Measurements from ENCODE around the gene NDUFB10. TPM values are rescaled to one million over a fixed set of nuclear protein-coding genes. Genes with fewer than 3 reads are reported as not detected.
A peak's percentile ranks its signal among the peaks of the same experiment; 100 is the strongest.

Gene NDUFB10
- total RNA-seq, 4 donors from 2014 or later, result 157 to 196 (median 174) TPM

- 2% methylated on average over 8 of the region's 52 CpGs for WGBS
- no peaks in the 10 kb centered on the region for H3K9me3 ChIP-seq
- H3K36me3 ChIP-seq, result no peaks in the 10 kb centered on the region
- H3K4me3 ChIP-seq, result peak within 1 kb of the TSS; percentile 99
- TF ChIP-seq EP300 (IDR thresholded peaks at IDR 0.05), result no peak
- peak in 2 of 3 donors; percentile 12 to 77 for TF ChIP-seq POLR2AphosphoS5 (IDR thresholded peaks at IDR 0.05)
- peak; percentile 77 to 81 for TF ChIP-seq POLR2A (IDR thresholded peaks at IDR 0.05)
- TF ChIP-seq, protein P1, sequence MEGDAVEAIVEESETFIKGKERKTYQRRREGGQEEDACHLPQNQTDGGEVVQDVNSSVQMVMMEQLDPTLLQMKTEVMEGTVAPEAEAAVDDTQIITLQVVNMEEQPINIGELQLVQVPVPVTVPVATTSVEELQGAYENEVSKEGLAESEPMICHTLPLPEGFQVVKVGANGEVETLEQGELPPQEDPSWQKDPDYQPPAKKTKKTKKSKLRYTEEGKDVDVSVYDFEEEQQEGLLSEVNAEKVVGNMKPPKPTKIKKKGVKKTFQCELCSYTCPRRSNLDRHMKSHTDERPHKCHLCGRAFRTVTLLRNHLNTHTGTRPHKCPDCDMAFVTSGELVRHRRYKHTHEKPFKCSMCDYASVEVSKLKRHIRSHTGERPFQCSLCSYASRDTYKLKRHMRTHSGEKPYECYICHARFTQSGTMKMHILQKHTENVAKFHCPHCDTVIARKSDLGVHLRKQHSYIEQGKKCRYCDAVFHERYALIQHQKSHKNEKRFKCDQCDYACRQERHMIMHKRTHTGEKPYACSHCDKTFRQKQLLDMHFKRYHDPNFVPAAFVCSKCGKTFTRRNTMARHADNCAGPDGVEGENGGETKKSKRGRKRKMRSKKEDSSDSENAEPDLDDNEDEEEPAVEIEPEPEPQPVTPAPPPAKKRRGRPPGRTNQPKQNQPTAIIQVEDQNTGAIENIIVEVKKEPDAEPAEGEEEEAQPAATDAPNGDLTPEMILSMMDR (IDR thresholded peaks at IDR 0.05), result no peak
- H3K4me1 ChIP-seq, result peaks cover 52% of the 10 kb centered on the region
- H3K27me3 ChIP-seq, result no peaks in the 10 kb centered on the region
- no peak for DNase-seq (ENCODE audit: low spot score in 2 of 2)
- H3K27ac ChIP-seq, result peak within 1 kb of the TSS; percentile 97
Observed at GRCh38 chr16:2009791-2010510, 50.6 kb downstream of the NDUFB10 start, which contains the start of gene ZNF598. Gene ZNF598, minus strand, starts transcription at chr16:2009821.

Other genes starting within 250 kb of the NDUFB10 start
- gene NME3, start 188.0 kb upstream of the NDUFB10 start, total RNA-seq, result 100 to 1,000 TPM in 3 of 4 donors, 10 to 100 TPM in 1; 76.9 to 115 (median 103) TPM
- gene EME2, start 186.7 kb upstream of the NDUFB10 start, total RNA-seq, result 10 to 100 TPM in 2 of 4 donors, 1 to 10 TPM in 2; 9.8 to 26.3 (median 15.1) TPM
- 10 to 100 TPM; 46.8 to 74.3 (median 64.9) TPM for gene MRPS34, start 186.4 kb upstream of the NDUFB10 start, total RNA-seq
- gene SPSB3, start 177.0 kb upstream of the NDUFB10 start, total RNA-seq, result 100 to 1,000 TPM; 124 to 205 (median 156) TPM
- gene NUBP2, start 176.6 kb upstream of the NDUFB10 start, total RNA-seq, result 100 to 1,000 TPM in 1 of 4 donors, 10 to 100 TPM in 3; 55.4 to 115 (median 90.8) TPM
- 1 to 10 TPM in 2 of 4 donors, under 1 TPM in 2; 0.42 to 2.4 (median 1.1) TPM for gene IGFALS, start 165.8 kb upstream of the NDUFB10 start, total RNA-seq
- 10 to 100 TPM; 49.8 to 66.6 (median 51.9) TPM for gene HAGH, start 132.7 kb upstream of the NDUFB10 start, total RNA-seq
- 10 to 100 TPM; 47.4 to 84.7 (median 49.1) TPM for gene FAHD1, start 132.3 kb upstream of the NDUFB10 start, total RNA-seq
- gene MEIOB, start 87.4 kb upstream of the NDUFB10 start, total RNA-seq, result under 1 TPM in 2 of 4 donors, not detected in 2; 0.29 to 0.68 TPM
- 10 to 100 TPM; 28.5 to 76.7 (median 58.5) TPM for gene HS3ST6, start 41.1 kb upstream of the NDUFB10 start, total RNA-seq
- 10 to 100 TPM; 14.9 to 28.6 (median 23.5) TPM for gene MSRB1, start 16.3 kb upstream of the NDUFB10 start, total RNA-seq
- under 1 TPM in 3 of 4 donors, not detected in 1; 0.29 to 0.60 (median 0.42) TPM for gene RPL3L, start 4.8 kb upstream of the NDUFB10 start, total RNA-seq
- 1,000 to 10,000 TPM; 3,268 to 4,213 (median 3,625) TPM for gene RPS2, start 5.3 kb downstream of the NDUFB10 start, total RNA-seq
- not detected for gene RNF151, start 7.3 kb downstream of the NDUFB10 start, total RNA-seq
- 10 to 100 TPM; 49.2 to 73.5 (median 57.2) TPM for gene TBL3, start 12.5 kb downstream of the NDUFB10 start, total RNA-seq
- 1 to 10 TPM in 3 of 4 donors, not detected in 1; 1.1 to 3.1 (median 2.0) TPM for gene NOXO1, start 21.9 kb downstream of the NDUFB10 start, total RNA-seq
- 10 to 100 TPM in 1 of 4 donors, 1 to 10 TPM in 3; 7.0 to 11.2 (median 9.5) TPM for gene GFER, start 24.7 kb downstream of the NDUFB10 start, total RNA-seq
- gene SYNGR3, start 30.4 kb downstream of the NDUFB10 start, total RNA-seq, result 1 to 10 TPM in 1 of 4 donors, under 1 TPM in 2, not detected in 1; 0.42 to 1.7 (median 0.60) TPM
- gene ZNF598, start 50.3 kb downstream of the NDUFB10 start, total RNA-seq, result 100 to 1,000 TPM in 1 of 4 donors, 10 to 100 TPM in 3; 69.4 to 103 (median 84.0) TPM
- 1 to 10 TPM in 2 of 4 donors, under 1 TPM in 1, not detected in 1; 0.65 to 5.6 (median 3.0) TPM for gene NPW, start 60.2 kb downstream of the NDUFB10 start, total RNA-seq
- 10 to 100 TPM; 13.8 to 36.5 (median 21.8) TPM for gene NHERF2, start 67.4 kb downstream of the NDUFB10 start, total RNA-seq
- gene NTHL1, start 88.3 kb downstream of the NDUFB10 start, total RNA-seq, result 10 to 100 TPM; 15.9 to 40.5 (median 20.9) TPM
- gene TSC2, start 88.4 kb downstream of the NDUFB10 start, total RNA-seq, result 100 to 1,000 TPM; 103 to 193 (median 143) TPM
- gene PKD1, start 176.4 kb downstream of the NDUFB10 start, total RNA-seq, result 100 to 1,000 TPM; 209 to 446 (median 293) TPM
- 1 to 10 TPM in 3 of 4 donors, under 1 TPM in 1; 0.64 to 3.0 (median 1.4) TPM for gene RAB26, start 189.1 kb downstream of the NDUFB10 start, total RNA-seq
- gene TRAF7, start 196.2 kb downstream of the NDUFB10 start, total RNA-seq, result 10 to 100 TPM; 53.4 to 74.7 (median 66.5) TPM
- 1 to 10 TPM in 1 of 4 donors, under 1 TPM in 3; 0.49 to 1.5 (median 0.78) TPM for gene CASKIN1, start 237.1 kb downstream of the NDUFB10 start, total RNA-seq
- gene MLST8, start 245.9 kb downstream of the NDUFB10 start, total RNA-seq, result 10 to 100 TPM; 52.3 to 69.5 (median 55.1) TPM